ENCODE measurements around the gene IGSF5.

DNA sequence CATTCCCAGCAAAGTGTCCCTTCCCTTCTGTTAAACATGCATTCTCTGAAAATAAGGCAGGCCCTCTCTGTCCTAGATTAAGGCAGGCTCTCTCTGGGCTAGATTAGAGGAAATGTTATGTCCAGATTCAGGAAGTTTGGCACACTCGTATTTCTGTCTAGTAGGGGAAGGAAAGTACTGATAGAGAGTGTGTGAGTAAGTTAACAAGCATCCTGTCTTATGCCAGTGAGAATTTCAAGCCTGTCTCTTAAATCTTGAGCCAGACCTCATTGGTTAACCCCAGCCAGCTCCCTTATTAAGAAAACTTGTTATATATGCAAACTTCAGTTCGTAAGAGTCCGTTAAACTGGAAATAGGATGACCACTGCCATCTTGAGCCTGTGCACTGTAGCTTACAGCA lies 31.6 kb downstream of the IGSF5 start:
- TF ChIP-seq EZH2 (IDR thresholded peaks at IDR 0.05) (no peak), POLR2AphosphoS5 (IDR thresholded peaks at IDR 0.05; ENCODE audit: borderline replicate concordance, low read depth, low read length) (no peak)
